Prostate gland (tissue), 2 donors: ENCODE data around the gene IL36RN.

Experiments used
- POLR2A ChIP-seq: fragments of 450-650 bp; IDR thresholded peaks from one replicate; pipeline ENCODE4 v1.6.1; 2016; ENCODE audit warnings: antibody characterized with exemption, mild to moderate bottlenecking
- TF ChIP-seq, protein P1 (sequence below), 4 experiments: fragments of 200-600 bp in 2 of 4; fragments of 450-650 bp in 2 of 4; sonication (generic) in 2 of 4; IDR thresholded peaks; 1 replicate in 3 of 4; 2 replicates in 1 of 4; pipeline ENCODE4 v1.5.1; 2016 to 2019; ENCODE audit warnings: antibody characterized with exemption in 4 of 4, mild to moderate bottlenecking in 2 of 4, moderate library complexity in 2 of 4

DNA sequence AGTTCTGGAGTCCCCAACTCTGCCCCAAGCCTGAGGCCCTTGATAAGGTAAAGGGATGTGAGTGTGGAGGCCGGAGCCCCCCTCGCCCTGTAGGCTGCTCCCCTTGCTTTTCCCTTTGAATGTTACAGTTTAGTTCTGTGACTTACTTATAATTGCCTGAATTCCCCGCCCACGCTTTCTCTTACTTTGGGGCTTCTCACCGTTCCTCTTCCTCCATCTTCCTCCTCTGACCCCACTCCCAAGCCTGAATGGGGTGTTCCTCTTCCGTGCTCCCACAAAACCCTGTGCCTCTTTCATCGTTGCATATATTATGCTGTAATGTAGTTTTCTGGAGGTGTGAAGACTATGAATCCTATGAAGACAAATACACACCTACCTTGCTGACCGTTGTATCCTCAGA, 53.4 kb downstream of the IL36RN start:
- TF ChIP-seq, protein P1, sequence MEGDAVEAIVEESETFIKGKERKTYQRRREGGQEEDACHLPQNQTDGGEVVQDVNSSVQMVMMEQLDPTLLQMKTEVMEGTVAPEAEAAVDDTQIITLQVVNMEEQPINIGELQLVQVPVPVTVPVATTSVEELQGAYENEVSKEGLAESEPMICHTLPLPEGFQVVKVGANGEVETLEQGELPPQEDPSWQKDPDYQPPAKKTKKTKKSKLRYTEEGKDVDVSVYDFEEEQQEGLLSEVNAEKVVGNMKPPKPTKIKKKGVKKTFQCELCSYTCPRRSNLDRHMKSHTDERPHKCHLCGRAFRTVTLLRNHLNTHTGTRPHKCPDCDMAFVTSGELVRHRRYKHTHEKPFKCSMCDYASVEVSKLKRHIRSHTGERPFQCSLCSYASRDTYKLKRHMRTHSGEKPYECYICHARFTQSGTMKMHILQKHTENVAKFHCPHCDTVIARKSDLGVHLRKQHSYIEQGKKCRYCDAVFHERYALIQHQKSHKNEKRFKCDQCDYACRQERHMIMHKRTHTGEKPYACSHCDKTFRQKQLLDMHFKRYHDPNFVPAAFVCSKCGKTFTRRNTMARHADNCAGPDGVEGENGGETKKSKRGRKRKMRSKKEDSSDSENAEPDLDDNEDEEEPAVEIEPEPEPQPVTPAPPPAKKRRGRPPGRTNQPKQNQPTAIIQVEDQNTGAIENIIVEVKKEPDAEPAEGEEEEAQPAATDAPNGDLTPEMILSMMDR (IDR thresholded peaks at IDR 0.05), result no peak
- no peak for TF ChIP-seq POLR2A
